Activated CD8-positive, alpha-beta T cell treated with anti-CD3 and anti-CD28 coated beads for 36 hours (primary cell): ENCODE results near the gene SNCG. TPM values are rescaled to one million over a fixed set of nuclear protein-coding genes. Genes with fewer than 3 reads are reported as not detected.
"Not testable (repeated sequence)": the region's sequence is repeated elsewhere in the genome, so short reads cannot be mapped to it uniquely, and the experiment has no call there.

Experiments
- ATAC-seq: fragments of 200-7000 bp; cut with Tn5 transposase; one replicate; pipeline ENCODE4 v1.10.0; 2021; ENCODE audit warnings: mild to moderate bottlenecking, moderate library complexity
- CTCF ChIA-PET: fragments of 350-600 bp; sonication (Branson Sonifier 250); formaldehyde crosslinking; loops from one replicate; lab custom pipeline; 2021; ENCODE audit warnings: antibody characterized with exemption; lab: Charles Lee
- POLR2A ChIA-PET: fragments of 350-600 bp; sonication (Branson Sonifier 250); formaldehyde crosslinking; loops from one replicate; lab custom pipeline; 2021; ENCODE audit warnings: antibody characterized with exemption; lab: Charles Lee
- DNase-seq: peaks from one replicate; pipeline ENCODE4 v3.0.0-alpha.2; 2020
- H3K27ac Mint-ChIP-seq: one replicate; pipeline ENCODE4 v1.8.0; 2021; ENCODE audit warnings: mild to moderate bottlenecking, mixed read lengths
- H3K27me3 Mint-ChIP-seq: one replicate; pipeline ENCODE4 v1.8.0; 2021; ENCODE audit warnings: mixed read lengths
- H3K36me3 Mint-ChIP-seq: one replicate; pipeline ENCODE4 v1.8.0; 2021; ENCODE audit warnings: low read depth, mixed read lengths
- H3K4me1 Mint-ChIP-seq: one replicate; pipeline ENCODE4 v1.8.0; 2021; ENCODE audit warnings: low read depth, mixed read lengths
- H3K4me3 Mint-ChIP-seq: one replicate; pipeline ENCODE4 v1.8.0; 2021; ENCODE audit warnings: mild to moderate bottlenecking, moderate library complexity, mixed read lengths
- H3K9me3 Mint-ChIP-seq: one replicate; pipeline ENCODE4 v1.8.0; 2021; ENCODE audit warnings: mixed read lengths
- intact Hi-C: fragments of 100-400 bp; cut with micrococcal nuclease; formaldehyde crosslinking; loops from one replicate; pipeline ENCODE4 v1.10.0; 2022
- total RNA-seq, 2 experiments: library from RNA; stranded (reverse); gene quantifications; one replicate each; pipeline ENCODE4 v1.2.3, GENCODE V29; 2021

SNCG gene
- total RNA-seq, 2 experiments from 2014 or later, result not detected

- intact Hi-C loops, H3K4me3 Mint-ChIP-seq, H3K27ac Mint-ChIP-seq, CTCF ChIA-PET, H3K27me3 Mint-ChIP-seq, ATAC-seq, DNase-seq, H3K9me3 Mint-ChIP-seq, H3K36me3 Mint-ChIP-seq, POLR2A ChIA-PET, H3K4me1 Mint-ChIP-seq: not testable (repeated sequence)
Observed at GRCh38 chr10:87008303-87008702, 49.9 kb downstream of the SNCG start.

DNA sequence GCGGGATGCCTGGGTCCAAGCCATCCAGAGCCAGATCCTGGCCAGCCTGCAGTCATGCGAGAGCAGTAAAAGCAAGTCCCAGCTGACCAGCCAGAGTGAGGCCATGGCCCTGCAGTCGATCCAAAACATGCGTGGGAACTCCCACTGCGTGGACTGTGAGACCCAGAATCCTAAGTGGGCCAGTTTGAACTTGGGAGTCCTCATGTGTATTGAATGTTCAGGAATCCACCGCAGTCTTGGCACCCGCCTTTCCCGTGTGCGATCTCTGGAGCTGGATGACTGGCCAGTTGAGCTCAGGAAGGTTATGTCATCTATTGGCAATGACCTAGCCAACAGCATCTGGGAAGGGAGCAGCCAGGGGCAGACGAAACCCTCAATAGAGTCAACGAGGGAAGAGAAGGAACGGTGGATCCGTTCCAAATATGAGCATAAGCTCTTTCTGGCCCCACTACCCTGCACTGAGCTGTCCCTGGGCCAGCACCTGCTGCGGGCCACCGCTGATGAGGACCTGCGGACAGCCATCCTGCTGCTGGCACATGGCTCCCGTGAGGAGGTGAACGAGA, 50.8 kb downstream of the SNCG start:
- H3K4me3 Mint-ChIP-seq, intact Hi-C loops, H3K9me3 Mint-ChIP-seq, H3K27ac Mint-ChIP-seq, H3K4me1 Mint-ChIP-seq, ATAC-seq, H3K36me3 Mint-ChIP-seq, H3K27me3 Mint-ChIP-seq, POLR2A ChIA-PET, DNase-seq, CTCF ChIA-PET: not testable (repeated sequence)

Other genes with a start within 250 kb of the SNCG start
- gene BMPR1A, start 202.0 kb upstream of the SNCG start, total RNA-seq, result 1 to 10 TPM; 6.6 to 6.9 TPM
- not detected for gene MMRN2, start 984 bp upstream of the SNCG start, total RNA-seq
- not detected for gene ADIRF, start 9.9 kb downstream of the SNCG start, total RNA-seq
- not detected for gene FAM25A, start 61.7 kb downstream of the SNCG start, total RNA-seq
- 100 to 1,000 TPM in 1 of 2 experiments, 10 to 100 TPM in 1; 94.2 to 101 TPM for gene GLUD1, start 136.2 kb downstream of the SNCG start, total RNA-seq
- 10 to 100 TPM; 32.3 to 33.1 TPM for gene SHLD2, start 136.6 kb downstream of the SNCG start, total RNA-seq